OCI-LY3 (cell line): ENCODE results near the gene VRK1.
"Not testable (repeated sequence)": the region's sequence is repeated elsewhere in the genome, so short reads cannot be mapped to it uniquely, and the experiment has no call there.

ENCODE experiments used
- EZH2phosphoT487 ChIP-seq: fragments of 200-600 bp; shearing (Covaris generic); IDR thresholded peaks from 2 replicates; pipeline ENCODE4 v1.6.1; 2018; ENCODE audit warnings: antibody characterized with exemption, mixed run types, low read depth
- TF ChIP-seq, protein P1 (sequence below): fragments of 200-600, 300-600 bp; sonication (generic); IDR thresholded peaks from 2 replicates; pipeline ENCODE4 v1.5.1; 2014; ENCODE audit warnings: antibody characterized with exemption, low read length, low read depth

GRCh38 chr14:96883974-96884373 is 86.8 kb downstream of the VRK1 start:
- TF ChIP-seq, protein P1, sequence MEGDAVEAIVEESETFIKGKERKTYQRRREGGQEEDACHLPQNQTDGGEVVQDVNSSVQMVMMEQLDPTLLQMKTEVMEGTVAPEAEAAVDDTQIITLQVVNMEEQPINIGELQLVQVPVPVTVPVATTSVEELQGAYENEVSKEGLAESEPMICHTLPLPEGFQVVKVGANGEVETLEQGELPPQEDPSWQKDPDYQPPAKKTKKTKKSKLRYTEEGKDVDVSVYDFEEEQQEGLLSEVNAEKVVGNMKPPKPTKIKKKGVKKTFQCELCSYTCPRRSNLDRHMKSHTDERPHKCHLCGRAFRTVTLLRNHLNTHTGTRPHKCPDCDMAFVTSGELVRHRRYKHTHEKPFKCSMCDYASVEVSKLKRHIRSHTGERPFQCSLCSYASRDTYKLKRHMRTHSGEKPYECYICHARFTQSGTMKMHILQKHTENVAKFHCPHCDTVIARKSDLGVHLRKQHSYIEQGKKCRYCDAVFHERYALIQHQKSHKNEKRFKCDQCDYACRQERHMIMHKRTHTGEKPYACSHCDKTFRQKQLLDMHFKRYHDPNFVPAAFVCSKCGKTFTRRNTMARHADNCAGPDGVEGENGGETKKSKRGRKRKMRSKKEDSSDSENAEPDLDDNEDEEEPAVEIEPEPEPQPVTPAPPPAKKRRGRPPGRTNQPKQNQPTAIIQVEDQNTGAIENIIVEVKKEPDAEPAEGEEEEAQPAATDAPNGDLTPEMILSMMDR: not testable (repeated sequence)
- not testable (repeated sequence) for TF ChIP-seq EZH2phosphoT487
